Measurements from ENCODE around the gene PRMT1.

DNA sequence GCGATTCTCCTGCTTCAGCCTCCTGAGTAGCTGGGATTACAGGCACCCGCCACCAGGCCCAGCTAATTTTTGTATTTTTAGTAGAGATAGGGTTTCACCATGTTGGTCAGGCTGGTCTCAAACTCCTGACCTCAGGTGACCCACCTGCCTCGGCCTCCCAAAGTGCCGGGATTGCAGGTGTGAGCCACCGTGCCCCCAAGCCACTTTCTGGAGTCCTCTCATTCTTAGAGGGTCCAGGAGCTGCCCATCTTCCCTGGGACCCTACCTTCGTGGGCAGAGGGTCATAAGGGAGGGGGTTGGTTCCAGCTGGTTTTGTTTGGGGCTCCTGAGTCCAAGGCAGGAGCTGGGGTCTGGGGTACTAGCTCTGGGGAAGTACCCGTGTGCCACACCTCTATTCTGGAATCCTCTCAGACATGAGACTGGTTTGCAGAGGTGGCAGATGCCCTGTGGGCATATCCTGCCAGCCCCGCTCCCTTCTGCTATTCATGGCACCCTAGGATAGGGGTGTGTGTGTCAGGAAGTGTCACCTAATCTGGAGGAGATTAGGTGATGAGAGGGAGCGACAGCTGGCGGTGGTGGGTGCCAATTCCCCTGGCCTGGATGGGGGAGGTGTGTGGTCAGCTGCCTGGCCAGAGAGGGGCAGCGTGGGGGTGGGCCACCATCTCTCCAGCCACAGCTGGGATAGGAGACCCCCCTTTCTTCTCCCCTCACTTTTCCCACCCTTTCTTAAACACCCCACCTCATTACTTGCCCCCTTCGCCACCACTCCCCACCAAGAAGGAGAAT lies 2.1 kb downstream of the PRMT1 start:
- TF ChIP-seq HNRNPK (IDR thresholded peaks at IDR 0.05; ENCODE audit: low read depth, low read length, poor library complexity, severe bottlenecking) (no peak), MAFF (IDR thresholded peaks at IDR 0.05; ENCODE audit: low read length) (no peak), ZNF143 (CRISPR knock-in tag; IDR thresholded peaks at IDR 0.05) (no peak)
- TF ChIP-seq, protein P1, sequence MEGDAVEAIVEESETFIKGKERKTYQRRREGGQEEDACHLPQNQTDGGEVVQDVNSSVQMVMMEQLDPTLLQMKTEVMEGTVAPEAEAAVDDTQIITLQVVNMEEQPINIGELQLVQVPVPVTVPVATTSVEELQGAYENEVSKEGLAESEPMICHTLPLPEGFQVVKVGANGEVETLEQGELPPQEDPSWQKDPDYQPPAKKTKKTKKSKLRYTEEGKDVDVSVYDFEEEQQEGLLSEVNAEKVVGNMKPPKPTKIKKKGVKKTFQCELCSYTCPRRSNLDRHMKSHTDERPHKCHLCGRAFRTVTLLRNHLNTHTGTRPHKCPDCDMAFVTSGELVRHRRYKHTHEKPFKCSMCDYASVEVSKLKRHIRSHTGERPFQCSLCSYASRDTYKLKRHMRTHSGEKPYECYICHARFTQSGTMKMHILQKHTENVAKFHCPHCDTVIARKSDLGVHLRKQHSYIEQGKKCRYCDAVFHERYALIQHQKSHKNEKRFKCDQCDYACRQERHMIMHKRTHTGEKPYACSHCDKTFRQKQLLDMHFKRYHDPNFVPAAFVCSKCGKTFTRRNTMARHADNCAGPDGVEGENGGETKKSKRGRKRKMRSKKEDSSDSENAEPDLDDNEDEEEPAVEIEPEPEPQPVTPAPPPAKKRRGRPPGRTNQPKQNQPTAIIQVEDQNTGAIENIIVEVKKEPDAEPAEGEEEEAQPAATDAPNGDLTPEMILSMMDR (IDR thresholded peaks at IDR 0.05 in 2 of 3, conservative IDR thresholded peaks at IDR 0.05 in 1 of 3; ENCODE audit: insufficient read depth in 2 of 3, low read depth in 1 of 3, low read length in 3 of 3) = no peak
